HG03378 (cell line): ENCODE data around the gene FAM204A.

Experiments used
- ATAC-seq: cut with Tn5 transposase; IDR thresholded peaks from one replicate; pipeline ENCODE4 v1.9.1; 2021; ENCODE audit warnings: mild to moderate bottlenecking, moderate library complexity; ENCODE audit not compliant: unreplicated experiment

The FAM204A gene

DNA sequence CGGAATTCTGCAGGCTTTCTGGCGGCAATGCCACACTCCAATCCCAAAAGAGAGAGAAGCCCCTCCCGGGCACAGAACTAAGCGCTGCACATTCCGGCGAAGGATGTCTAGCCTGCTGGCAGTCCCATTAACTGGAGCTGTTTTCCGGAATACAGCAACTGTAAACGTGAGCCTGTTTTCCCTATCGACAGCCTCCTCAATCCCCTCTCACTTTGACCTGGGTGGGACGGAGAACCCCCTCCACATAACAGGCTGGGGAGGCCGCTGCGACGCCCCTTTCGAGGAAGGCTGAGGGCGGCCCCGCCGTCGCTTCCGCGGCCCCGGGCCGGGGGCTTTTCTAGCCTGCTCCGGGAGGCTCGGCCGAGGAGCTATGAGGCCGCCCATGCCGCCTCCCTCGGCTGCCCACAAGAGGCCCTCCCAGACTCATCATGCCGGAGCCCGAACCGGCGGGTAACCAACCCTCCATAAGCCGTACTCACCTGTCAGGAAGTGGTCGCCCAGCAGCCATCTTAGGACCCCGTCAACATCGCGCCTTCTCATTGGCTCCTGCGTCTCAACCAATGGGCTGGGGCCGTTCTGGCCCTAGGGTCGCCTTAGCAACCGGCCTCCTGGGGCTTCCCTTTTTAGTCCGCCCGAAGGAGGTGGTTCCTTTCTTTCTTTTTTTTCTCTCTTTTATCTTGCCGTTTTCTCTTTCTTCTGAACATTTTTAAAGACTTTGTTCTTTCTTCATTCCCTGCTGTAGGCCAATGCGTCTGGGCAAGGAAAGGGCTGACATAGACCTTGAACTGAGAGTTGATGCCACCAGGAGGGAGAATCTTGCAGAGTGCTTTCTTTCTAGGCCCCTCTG lies at the start of gene FAM204A:
FAM204A (minus strand) TSS at position 534 of the 847 bp plus-strand sequence. CDS start 5,909 bp downstream, outside the sequence.
- ATAC-seq: peak; percentile 99

DNA sequence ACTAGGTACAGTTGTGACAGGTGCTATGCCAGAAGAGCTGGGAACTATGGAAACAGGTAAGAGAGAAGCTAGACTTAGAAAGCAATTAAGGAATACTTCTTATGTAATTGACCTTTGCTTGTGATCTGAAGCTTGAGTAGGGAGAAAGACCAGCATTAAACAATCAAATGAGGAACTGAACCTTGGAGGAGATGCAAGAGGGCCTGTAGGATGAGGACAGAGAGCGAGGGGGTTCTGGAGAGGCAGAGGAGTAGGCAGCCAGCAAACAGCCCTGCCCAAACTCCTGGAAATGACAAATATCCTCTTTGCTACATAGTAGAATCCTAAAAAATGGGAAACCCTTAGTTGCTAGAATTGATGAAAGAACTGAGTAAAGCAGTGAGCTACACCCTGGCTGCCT lies 41.6 kb upstream of the FAM204A start:
- ATAC-seq: no peak

DNA sequence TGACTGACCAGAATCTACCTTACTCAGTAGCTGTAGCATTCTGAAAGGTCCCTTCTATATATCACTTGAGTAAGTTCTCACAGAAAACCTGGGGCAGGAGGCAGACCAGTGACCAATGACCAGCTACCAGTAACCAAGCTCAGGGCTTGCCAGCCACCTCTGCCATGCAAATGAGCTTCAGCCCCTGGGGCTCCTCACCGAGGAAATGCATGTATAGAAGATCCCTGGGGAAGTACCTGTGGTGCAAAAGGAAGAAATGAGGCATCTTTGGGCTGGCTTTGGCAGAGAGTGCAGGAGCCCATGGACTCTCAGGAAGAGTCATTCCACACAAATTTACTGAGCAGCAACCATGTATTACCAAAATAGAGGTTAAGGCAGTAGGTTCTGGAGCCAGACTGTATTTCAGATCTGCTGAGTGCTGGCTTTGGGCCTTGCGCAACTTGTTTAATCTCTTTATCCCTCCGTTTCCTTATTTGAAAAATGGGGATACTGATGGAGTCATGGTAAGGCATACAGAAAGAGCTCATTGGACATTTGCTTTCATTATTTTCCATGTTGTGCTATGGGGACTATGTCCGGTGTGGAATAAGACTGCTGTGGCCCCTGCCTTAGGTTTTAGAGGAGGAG lies 41.1 kb upstream of the FAM204A start:
- no peak for ATAC-seq

DNA sequence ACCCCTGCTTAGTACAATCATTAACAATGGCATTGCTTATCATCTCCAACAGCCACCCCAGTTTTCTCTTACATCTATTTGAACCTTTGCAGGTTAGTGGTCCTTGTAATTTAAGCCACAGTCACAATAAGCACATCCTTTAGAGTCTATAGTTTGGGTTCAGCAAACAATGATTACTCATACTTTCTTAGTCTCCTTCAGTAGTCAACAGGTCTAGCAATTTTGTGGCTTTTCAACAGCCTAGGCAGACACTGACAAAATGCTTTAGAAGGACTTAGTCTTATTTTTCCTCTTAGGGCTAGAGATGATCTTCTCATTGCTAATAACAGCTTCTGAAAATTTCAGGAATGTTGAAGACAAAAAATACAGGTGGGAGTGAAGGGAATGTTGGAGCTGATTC lies 32.3 kb upstream of the FAM204A start:
- ATAC-seq: no peak

DNA sequence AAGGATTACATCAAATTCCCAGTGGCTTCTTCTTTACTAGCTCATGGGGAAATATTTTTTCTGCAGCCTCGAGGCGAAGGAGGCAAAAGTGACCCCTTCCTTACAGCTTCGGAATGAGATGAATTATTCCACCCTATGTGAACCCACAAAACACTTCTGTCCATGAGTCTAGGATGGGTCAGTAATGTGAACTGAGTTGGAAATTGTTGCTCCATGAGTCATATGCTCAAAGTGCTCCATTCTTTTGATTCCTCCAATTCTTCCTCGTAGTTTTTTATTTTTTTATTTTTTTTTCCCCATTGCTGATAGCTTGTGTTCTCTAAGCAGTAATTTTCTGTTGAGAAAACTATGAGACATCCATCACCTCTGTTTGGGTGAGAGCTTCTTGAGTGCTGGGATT lies 31.7 kb upstream of the FAM204A start:
- no peak for ATAC-seq

DNA sequence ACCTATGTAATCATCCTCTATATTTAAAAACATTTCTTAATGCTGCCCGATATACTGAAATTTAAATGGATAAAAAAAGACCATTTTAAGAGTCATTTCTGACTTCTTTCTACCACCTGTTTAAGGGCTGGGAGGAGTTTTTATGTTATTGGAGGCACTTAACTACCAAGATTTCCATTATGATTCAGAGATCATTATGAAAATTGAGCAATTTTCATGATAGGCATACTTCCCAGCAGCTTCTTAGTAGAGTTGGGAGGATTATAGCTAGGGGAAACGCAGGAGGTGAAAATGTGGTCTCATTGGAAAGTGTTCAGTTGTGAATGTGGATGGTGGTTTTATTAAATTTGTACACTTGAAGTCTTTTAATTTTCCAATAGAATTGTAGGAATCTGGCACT lies 28.4 kb upstream of the FAM204A start:
- ATAC-seq: no peak

DNA sequence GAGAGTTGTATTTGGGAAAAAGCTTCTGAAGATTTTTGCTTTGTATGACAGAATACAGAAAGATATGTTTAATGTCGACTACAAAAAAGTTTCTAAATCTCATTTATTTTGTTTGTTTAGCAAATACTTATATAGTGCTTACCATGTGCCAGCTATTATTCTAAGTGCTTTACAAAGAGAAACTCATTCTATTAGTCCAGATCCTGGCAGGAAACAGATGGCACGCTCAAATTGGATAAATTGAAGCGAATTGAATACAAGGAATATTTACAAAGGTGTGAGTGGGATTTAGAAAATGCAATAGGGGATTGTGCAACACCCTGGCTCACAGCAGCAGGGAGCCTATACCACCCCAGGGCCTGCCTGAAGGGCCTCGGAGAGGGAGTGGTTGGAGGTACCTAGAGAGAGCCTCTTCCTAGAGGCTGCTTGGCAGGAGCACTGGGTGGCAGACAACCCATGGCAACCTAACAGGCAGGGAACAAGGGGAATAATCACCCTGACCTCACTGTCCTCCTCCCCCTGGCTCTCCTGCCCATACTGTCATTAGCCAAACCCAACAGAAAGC lies 27.6 kb upstream of the FAM204A start:
- ATAC-seq: no peak

DNA sequence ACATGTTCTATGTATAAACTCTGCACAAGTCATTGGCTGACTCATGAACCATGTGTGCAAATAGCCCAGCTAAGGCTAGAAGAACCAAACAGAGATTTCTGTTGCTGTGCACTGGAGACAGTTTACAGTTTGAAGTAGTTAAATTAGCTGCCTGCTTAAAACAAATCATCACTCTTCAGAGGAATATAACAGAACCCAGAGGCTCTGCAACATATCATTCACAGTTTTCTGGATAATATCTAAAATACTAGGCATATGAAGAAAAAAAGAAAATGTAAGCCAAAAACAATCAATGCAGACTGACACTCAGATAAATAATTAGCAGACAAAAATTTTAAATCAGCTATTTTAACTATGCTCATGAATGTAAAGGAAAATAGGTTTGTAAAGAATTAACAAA lies 23.6 kb upstream of the FAM204A start:
- no peak for ATAC-seq

DNA sequence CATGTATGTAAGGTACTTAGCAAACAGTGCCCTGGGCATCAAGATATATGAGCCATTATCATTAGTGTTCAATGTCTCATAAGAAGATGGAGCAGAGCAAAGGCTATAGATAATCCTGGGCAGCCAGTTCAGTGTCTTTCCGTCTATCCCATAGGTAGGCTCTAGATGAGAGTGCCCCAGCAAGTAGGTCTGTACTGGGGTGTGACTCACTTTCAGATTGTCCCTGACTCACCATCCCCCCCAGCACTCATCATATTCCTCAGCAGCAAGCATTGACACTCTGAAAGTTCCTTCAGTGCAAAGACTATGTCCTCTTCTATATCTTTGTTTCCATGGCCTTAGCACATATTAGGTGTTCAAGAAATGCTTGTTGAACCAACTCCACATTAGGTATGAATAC lies 20.0 kb upstream of the FAM204A start:
- no peak for ATAC-seq

DNA sequence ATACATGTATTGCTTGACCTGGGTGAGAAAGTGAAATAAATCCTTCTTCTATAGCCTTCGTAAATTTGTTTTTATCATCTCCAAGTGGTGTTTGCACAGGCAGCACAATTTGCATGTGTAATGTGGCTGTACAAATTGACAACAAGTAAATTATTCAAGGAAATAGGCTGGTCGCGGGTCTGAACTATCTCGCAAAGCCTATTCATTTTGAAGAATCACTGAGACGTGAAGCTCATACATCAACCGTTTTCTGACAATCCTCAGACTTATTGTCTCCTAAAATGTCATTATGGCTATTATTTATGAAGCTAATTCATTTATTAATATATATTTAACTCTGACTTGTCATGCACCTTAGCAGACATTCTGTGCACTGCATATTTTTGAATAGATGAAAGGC lies 16.2 kb upstream of the FAM204A start:
- no peak for ATAC-seq

DNA sequence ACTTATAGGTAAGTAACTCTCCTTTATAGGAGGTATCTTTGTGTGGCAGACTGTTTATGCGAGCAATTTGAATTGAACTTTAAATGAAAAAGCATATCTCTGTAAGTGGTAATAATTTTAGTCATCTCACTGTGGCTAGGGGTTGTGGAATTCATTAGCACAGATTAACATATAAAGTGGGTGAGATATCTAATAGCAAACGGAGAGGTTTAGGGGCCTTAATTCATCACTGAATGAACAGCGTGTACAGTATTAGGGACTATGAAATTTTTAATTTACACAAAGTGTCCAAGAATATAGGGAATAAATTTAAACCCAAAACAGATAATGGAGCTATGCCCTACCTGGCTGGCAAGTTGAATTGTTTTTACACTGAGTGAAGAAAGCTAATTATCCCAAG lies 15.7 kb upstream of the FAM204A start:
- ATAC-seq: no peak

DNA sequence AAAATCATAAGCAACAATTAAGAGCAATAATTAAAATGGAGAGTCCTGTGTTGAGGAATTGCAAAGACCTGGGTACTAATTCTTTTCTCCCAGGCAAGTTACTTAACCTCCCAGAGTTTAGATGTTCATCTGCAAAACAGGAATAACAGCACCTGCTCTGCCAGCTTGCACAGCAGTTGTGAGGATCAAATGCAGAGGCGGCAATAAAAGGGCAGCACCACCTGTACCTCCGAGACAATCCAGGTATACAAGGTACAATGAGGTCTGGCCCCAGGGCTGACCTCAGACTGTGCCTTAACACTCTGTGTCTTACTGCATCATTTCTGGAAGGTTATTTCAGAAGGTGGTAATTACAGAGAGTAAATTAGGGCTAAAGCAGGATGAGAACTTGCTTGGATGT lies 14.5 kb upstream of the FAM204A start:
- no peak for ATAC-seq

DNA sequence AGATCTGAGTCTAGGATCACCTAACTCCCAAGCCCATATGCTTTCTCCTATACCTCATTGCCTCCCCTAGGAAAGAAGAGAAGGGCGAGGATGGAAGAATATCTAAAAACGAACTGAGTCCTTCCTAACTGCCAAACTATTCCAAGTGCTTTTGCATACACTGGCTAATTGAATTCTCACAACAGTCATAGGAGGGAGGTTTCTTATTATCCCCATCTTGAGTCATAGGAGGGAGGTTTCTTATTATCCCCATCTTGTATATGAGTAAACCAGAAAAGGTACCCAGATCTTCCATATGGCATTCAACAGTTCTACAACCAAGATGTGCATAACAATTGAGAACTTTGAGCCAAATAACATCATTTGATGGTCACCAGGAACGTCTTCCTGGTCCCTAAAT lies 13.1 kb upstream of the FAM204A start:
- ATAC-seq: no peak

DNA sequence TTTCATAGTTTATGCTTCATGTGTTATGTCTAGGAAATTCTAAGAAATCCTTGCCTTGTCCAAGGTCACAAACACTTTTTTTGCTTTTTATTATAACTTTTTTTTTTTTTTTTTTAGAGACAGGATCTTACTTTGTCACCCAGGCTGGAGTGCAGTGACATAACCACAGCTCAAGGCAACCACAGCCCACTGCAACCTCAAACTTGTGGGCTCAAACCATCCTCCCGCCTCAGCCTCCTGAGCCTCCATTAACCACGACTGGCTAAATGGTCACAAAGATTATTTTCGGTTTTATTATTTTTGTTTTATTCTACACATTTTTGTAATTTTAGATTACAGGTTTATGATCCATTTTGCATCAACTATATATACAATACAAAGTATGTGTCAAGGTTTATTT lies 7.1 kb upstream of the FAM204A start:
- no peak for ATAC-seq

DNA sequence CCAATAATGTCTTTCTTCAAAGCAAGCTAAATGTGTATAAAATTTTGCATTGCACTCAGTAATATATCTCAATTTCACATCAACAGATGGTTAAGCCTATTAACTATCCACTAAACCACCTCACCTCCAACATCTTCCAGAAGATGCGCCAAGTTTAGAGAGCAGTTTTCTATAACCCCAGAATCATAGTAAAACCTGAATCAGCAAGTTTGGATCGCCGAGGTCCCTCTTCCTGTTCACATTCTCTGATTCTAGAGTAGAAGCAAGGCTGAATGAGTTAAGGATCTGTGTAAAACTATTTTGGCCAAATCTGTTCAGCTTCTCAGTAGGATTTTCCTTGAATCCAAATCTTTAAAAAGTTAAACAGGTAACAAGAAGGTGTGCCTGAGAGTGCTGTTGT lies 1.4 kb upstream of the FAM204A start:
- no peak for ATAC-seq

DNA sequence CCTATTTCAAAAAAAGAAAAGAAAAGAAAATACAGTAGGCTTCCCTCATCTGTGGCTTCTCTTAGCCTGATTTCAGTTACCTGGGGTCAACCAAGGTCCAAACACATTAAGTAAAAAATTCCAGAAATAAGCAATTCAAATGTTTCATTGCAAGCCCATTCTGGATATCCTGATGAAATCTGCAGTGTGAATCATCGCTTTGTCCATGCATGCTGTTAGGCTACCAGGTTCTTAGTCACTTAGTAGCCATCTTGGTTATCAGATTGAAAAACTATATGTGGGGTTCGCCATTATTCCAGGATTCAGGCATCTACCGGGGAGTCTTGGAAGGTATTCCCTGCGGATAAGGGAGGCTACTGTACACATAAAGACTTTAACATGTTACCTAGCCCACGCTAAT lies 991 bp upstream of the FAM204A start:
- ATAC-seq: no peak

DNA sequence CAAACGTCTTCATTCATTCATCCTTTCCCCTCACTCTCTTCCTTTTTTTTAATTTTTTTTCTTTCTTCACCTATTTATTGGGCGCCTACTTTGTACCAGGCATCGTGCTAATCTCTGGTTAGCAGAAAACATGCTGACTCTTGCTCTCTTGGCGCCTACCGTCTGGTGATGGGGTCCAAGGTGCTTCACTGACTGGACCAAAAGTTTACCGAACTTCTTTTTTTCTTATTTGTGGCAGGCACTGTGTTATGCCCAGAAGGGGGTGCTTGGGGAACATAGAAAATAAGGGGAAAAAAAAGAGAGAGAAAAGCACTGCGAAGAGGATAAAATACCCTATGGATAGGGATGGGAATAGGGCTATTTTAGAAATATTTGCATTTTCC lies 505 bp upstream of the FAM204A start:
- no peak for ATAC-seq

DNA sequence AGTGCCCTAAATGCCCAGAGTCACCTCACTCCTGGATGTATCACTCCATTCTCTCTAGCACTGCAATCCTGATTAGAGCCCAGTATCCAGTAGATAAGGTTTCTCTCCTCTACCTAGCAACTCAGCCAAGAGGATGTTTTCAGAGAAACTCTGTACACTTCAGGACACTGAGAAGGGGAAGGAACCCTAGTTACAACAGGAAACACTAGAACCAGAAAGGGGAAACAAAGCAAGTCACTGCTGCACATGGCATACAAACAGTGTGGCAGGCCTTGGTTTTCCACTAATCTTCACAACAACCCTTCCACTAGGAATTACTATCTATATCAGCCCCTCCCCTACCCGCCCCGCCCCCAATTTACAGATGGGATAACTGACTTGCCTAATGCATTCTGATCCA lies 1.6 kb downstream of the FAM204A start:
- no peak for ATAC-seq

DNA sequence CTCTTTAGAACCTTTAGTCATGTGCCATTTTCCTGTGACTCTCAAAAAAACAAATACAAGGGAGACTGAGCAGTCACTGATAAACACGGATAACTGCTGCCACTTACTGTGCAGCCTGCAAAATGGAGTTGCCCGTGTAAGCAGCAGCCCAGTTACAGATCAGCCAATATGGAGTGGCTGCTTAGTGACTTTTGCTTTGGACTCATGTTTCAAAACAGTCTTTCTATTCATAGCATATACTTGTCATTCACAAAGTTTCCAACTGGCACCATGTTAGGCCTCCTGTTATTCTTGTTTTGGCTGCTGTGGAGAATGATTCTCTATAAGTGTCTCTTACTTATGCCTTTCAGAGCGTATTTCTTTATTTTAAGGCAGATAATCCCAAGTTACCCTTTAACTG lies 3.0 kb downstream of the FAM204A start:
- ATAC-seq: no peak

DNA sequence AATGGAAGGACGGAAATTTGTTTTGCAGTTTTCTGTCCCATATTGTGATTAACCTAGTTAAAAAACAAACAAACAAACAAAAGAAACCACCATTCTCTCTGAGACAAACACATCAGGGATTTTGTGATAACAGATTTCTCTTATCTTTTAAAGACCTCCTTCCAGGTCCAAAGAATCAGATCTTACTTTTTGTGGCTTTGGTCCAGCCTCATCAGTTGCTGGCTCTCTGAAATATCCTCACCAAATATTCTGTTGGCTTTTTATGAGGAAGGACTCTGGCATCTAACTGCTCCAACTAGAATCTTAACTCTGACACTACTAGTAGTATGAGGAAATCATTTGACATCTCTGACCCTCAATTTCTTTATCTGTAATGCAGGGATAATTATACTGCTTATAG lies 4.8 kb downstream of the FAM204A start:
- ATAC-seq: no peak

DNA sequence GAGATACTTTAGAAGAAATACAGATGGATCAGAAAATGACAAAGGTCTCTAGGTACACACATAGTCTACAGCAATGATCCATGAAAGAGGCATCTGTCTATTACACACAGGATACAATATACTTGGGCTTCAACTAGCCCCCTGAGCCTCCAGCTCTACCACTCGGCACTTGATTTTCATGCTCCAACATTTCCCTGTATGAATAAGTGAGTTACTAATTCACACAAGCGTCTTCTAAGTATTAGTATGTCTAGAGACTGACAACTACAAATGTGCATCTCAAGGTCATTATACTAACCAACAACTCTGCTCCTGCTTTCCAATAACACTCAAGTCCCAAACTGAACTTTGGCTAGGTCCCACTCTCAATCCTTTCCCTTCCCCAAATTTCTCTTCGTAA lies 8.3 kb downstream of the FAM204A start:
- no peak for ATAC-seq

DNA sequence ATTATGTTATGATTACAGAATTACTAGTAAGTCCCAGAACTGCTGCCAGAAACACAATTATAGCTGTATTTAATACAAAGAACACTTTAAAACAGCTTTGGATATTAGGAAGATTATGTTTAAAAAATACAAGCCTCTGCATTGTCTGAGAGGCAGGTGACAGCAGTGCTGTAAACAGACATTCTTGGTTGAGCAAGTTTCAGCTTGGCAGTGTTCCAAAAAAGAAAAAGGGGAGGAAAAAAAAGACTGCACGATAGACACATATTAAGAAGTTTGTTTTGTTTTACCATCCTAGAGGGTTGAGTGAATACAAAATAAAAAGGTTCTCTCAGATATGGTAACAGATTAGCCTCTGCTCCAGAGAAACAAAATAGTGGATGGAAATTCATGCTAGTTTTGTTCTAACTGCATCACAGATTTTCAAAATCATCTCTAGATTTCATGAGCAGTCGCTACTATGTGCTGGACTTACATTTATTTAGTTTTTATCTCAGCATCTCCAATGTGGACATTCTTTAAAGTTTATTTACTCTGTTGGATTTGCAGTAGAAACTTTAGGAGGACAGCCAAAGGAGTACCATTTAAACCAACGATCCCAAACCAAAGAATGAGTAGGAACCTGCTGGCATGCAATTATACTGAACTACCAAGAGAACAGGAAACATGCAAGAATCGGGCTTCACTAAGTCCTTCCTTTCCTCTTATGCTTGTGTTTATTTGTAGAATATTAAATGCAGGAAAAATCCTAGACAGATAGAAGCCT lies 9.0 kb downstream of the FAM204A start:
- ATAC-seq: no peak
